CD14-positive monocyte (primary cell): ENCODE data around the gene MEX3C. TPM values are rescaled to one million over a fixed set of nuclear protein-coding genes. Genes with fewer than 3 reads are reported as not detected.

Experiments used
- DNase-seq, 3 donors: peaks; one replicate each; pipeline ENCODE4 v3.0.0-alpha.2; 2011 to 2022
- H2AFZ ChIP-seq: 2 replicates; pipeline ENCODE4 v1.6.0; 2012; ENCODE audit warnings: mild to moderate bottlenecking, low read depth, low read length, inconsistent platforms; ENCODE audit not compliant: insufficient read depth, poor library complexity, severe bottlenecking
- H3K27ac ChIP-seq, 2 donors: 1 replicate in 1 of 2; 2 replicates in 1 of 2; pipeline ENCODE4 v1.5.1; 2012 to 2013; ENCODE audit warnings: low read length in 2 of 2, control low read depth in 1 of 2, inconsistent platforms in 1 of 2, low read depth in 1 of 2, mild to moderate bottlenecking in 1 of 2
- H3K27me3 ChIP-seq, 2 donors: one replicate each; pipeline versions ENCODE4 v1.6.0 to v1.6.1; 2011 to 2013; ENCODE audit warnings: low read length in 2 of 2; ENCODE audit not compliant: control insufficient read depth in 2 of 2, insufficient read depth in 2 of 2
- H3K36me3 ChIP-seq, 2 donors: replicated peaks in 1 of 2; 1 replicate in 1 of 2; 2 replicates in 1 of 2; pipeline versions ENCODE4 v1.5.1 to v1.6.1; 2012 to 2013; ENCODE audit warnings: low read length in 2 of 2, control low read depth in 1 of 2, inconsistent platforms in 1 of 2, mild to moderate bottlenecking in 1 of 2; ENCODE audit not compliant: insufficient read depth in 2 of 2, control insufficient read depth in 1 of 2
- H3K4me1 ChIP-seq, 2 donors: 1 replicate in 1 of 2; 2 replicates in 1 of 2; pipeline versions ENCODE4 v1.5.1 to v1.6.1; 2012 to 2013; ENCODE audit warnings: low read length in 2 of 2, control low read depth in 1 of 2, inconsistent platforms in 1 of 2, mild to moderate bottlenecking in 1 of 2, moderate library complexity in 1 of 2; ENCODE audit not compliant: insufficient read depth in 2 of 2, control insufficient read depth in 1 of 2
- H3K4me2 ChIP-seq: replicated peaks from 2 replicates; pipeline ENCODE3; 2012; ENCODE audit warnings: low read length, moderate library complexity, mild to moderate bottlenecking; ENCODE audit not compliant: poor library complexity, severe bottlenecking; ENCODE audit errors: extremely low read depth
- H3K4me3 ChIP-seq, 3 experiments: fragments of 200-600 bp in 1 of 3; sonication (generic) in 1 of 3; replicated peaks in 1 of 3; 1 replicate in 2 of 3; 2 replicates in 1 of 3; pipeline ENCODE4 v1.5.1; 2011 to 2013; ENCODE audit warnings: low read length in 3 of 3, mild to moderate bottlenecking in 3 of 3, control low read depth in 2 of 3, low read depth in 2 of 3, inconsistent platforms in 1 of 3, moderate library complexity in 1 of 3
- H3K79me2 ChIP-seq: 2 replicates; pipeline ENCODE4 v1.6.0; 2012; ENCODE audit warnings: mild to moderate bottlenecking, control low read depth, inconsistent platforms, low read length, moderate library complexity; ENCODE audit not compliant: insufficient read depth
- H3K9ac ChIP-seq: 2 replicates; pipeline ENCODE4 v1.6.0; 2017; ENCODE audit warnings: low read length, mild to moderate bottlenecking; ENCODE audit not compliant: insufficient read depth, poor library complexity, severe bottlenecking
- H3K9me3 ChIP-seq, 2 donors: replicated peaks in 1 of 2; 1 replicate in 1 of 2; 2 replicates in 1 of 2; pipeline versions ENCODE4 v1.5.1 to v1.6.1; 2012 to 2013; ENCODE audit warnings: low read length in 2 of 2, control low read depth in 1 of 2; ENCODE audit not compliant: control insufficient read depth in 1 of 2, insufficient read depth in 1 of 2
- H4K20me1 ChIP-seq: 2 replicates; pipeline ENCODE4 v1.6.0; 2012; ENCODE audit warnings: mild to moderate bottlenecking, low read length, control low read depth, moderate library complexity; ENCODE audit not compliant: insufficient read depth
- H3K27ac Mint-ChIP-seq, 7 donors: one replicate each; pipeline ENCODE4 v1.8.0; 2020; ENCODE audit warnings: mild to moderate bottlenecking in 7 of 7, mixed read lengths in 7 of 7, moderate library complexity in 6 of 7, inconsistent platforms in 2 of 7
- H3K27me3 Mint-ChIP-seq, 3 donors: one replicate each; pipeline ENCODE4 v1.8.0; 2021 to 2022; ENCODE audit warnings: low read depth in 3 of 3, mild to moderate bottlenecking in 3 of 3, mixed read lengths in 3 of 3, moderate library complexity in 3 of 3, inconsistent platforms in 1 of 3
- H3K36me3 Mint-ChIP-seq, 2 donors: one replicate each; pipeline ENCODE4 v1.8.0; 2020; ENCODE audit warnings: mixed read lengths in 2 of 2, inconsistent platforms in 1 of 2, mild to moderate bottlenecking in 1 of 2
- H3K4me1 Mint-ChIP-seq: one replicate; pipeline ENCODE4 v1.8.0; 2020; ENCODE audit warnings: mild to moderate bottlenecking, mixed read lengths
- H3K4me3 Mint-ChIP-seq, 2 donors: one replicate each; pipeline ENCODE4 v1.8.0; 2020; ENCODE audit warnings: mild to moderate bottlenecking in 2 of 2, mixed read lengths in 2 of 2, moderate library complexity in 1 of 2
- H3K9me3 Mint-ChIP-seq, 7 donors: one replicate each; pipeline ENCODE4 v1.8.0; 2020 to 2022; ENCODE audit warnings: mixed read lengths in 7 of 7, mild to moderate bottlenecking in 6 of 7, moderate library complexity in 6 of 7, inconsistent platforms in 2 of 7
- CTCF ChIP-seq: fragments of 200-600 bp; IDR thresholded peaks from one replicate; pipeline ENCODE4 v1.8.0; 2022; ENCODE audit warnings: antibody characterized with exemption, mild to moderate bottlenecking
- WGBS: methylation state at CpG from one replicate; pipeline ENCODE4 v1.1.5; 2013; ENCODE audit warnings: missing lambda C conversion rate; ENCODE audit not compliant: insufficient coverage; 5-methylcytosine and 5-hydroxymethylcytosine counted together
- intact Hi-C, 2 donors: fragments of 100-400 bp; cut with micrococcal nuclease; formaldehyde crosslinking; loops; one replicate each; pipeline versions ENCODE4 v1.15.0 to v1.15.1; 2023
- polyA plus RNA-seq, 3 donors: library from polyadenylated mRNA; depleted of rRNA in 1 of 3; unstranded in 2 of 3; stranded (reverse) in 1 of 3; fragments of 300-500 nt in 2 of 3; fragments of >200 nt in 1 of 3; fragmentation: Illumina TruSeq in 2 of 3; gene quantifications; 1 replicate in 2 of 3; 2 replicates in 1 of 3; pipeline ENCODE4 v1.2.3, GENCODE V29; 2012 to 2021

MEX3C gene
- polyA plus RNA-seq, 3 donors: 2.3 to 41.3 (median 5.2) TPM

GRCh38 chr18:51157215-51157614, 40.3 kb downstream of the MEX3C start:
- no peak overlapping the region for H3K27ac Mint-ChIP-seq
- H3K27me3 Mint-ChIP-seq: peaks cover 2 to 7% (median 4%) of the 10 kb centered on the region in 3 donors
- no peak overlapping the region for H3K4me3 Mint-ChIP-seq

GRCh38 chr18:51154431-51155063, 42.9 kb downstream of the MEX3C start:
- no peak for DNase-seq
- H3K4me1 ChIP-seq: peaks cover 9 to 10% of the 10 kb centered on the region in 2 donors
- H3K27me3 ChIP-seq: no peaks in the 10 kb centered on the region
- H3K36me3 ChIP-seq: no peaks in the 10 kb centered on the region
- Mint-ChIP-seq H3K27ac (no peak overlapping the region), H3K4me1 (peaks cover 23% of the 10 kb centered on the region), H3K27me3 (peaks cover 6 to 10% (median 7%) of the 10 kb centered on the region in 3 donors), H3K36me3 (no peaks in the 10 kb centered on the region), H3K9me3 (peaks cover 0 to 3% (median 0%) of the 10 kb centered on the region in 7 donors), H3K4me3 (no peak overlapping the region)
- H4K20me1 ChIP-seq: no peaks in the 10 kb centered on the region
- H3K4me3 ChIP-seq: no peak overlapping the region
- WGBS: no CpG with 5 or more reads among the region's 8 CpGs
- intact Hi-C loops: no loop called here
- TF ChIP-seq CTCF: no peak
- peak overlapping the region; percentile 42 for H3K4me2 ChIP-seq
- H3K9me3 ChIP-seq: no peaks in the 10 kb centered on the region
- no peaks in the 10 kb centered on the region for H3K79me2 ChIP-seq
- no peak overlapping the region for H3K27ac ChIP-seq
- H3K9ac ChIP-seq: no peak overlapping the region
- H2AFZ ChIP-seq: peak overlapping the region; percentile 19

More at GRCh38 chr18:51157215-51157614, 40.3 kb downstream of the MEX3C start:
- no peaks in the 10 kb centered on the region for H3K27me3 ChIP-seq
- no peak overlapping the region for H3K9ac ChIP-seq
- no peak overlapping the region for H3K4me3 ChIP-seq
- H3K36me3 ChIP-seq: no peaks in the 10 kb centered on the region
- H3K27ac ChIP-seq: no peak overlapping the region
- H3K9me3 Mint-ChIP-seq: no peaks in the 10 kb centered on the region
- H3K4me1 ChIP-seq: peaks cover 9 to 10% of the 10 kb centered on the region in 2 donors
- no peaks in the 10 kb centered on the region for H4K20me1 ChIP-seq
- H3K36me3 Mint-ChIP-seq: no peaks in the 10 kb centered on the region
- DNase-seq: no peak
- no peaks in the 10 kb centered on the region for H3K79me2 ChIP-seq
- no peaks in the 10 kb centered on the region for H3K9me3 ChIP-seq
- H3K4me2 ChIP-seq: no peak overlapping the region
- H2AFZ ChIP-seq: no peak overlapping the region
- WGBS: no CpG with 5 or more reads among the region's 2 CpGs
- TF ChIP-seq CTCF: no peak
- intact Hi-C loops: no loop called here
- H3K4me1 Mint-ChIP-seq: peaks cover 21% of the 10 kb centered on the region
